IMR-90 (cell line): ENCODE results near the gene VPS25. TPM values are rescaled to one million over a fixed set of nuclear protein-coding genes. Genes with fewer than 3 reads are reported as not detected.
"Not testable (repeated sequence)": the region's sequence is repeated elsewhere in the genome, so short reads cannot be mapped to it uniquely, and the experiment has no call there.

Source experiments
- ATAC-seq: fragments of 200-7000 bp; cut with Tn5 transposase; 2 replicates; pipeline ENCODE4 v1.9.1; 2020; ENCODE audit warnings: low read depth, mild to moderate bottlenecking, moderate library complexity
- BruUV-seq: library from RNA; stranded (reverse); fragments of 400-500 nt; replicated peaks from 2 replicates; lab custom pipeline; 2021; lab: Mats Ljungman, UMichigan
- CTCF ChIA-PET: fragments of 300-600 bp; formaldehyde crosslinking; extraction: SDS; loops from one replicate; lab custom pipeline; 2021; ENCODE audit warnings: antibody characterized with exemption; lab: Yijun Ruan, JAX
- POLR2A ChIA-PET: fragments of 300-600 bp; sonication (Branson Sonifier 250); formaldehyde crosslinking; loops from one replicate; lab custom pipeline; 2022; ENCODE audit warnings: antibody characterized with exemption; ENCODE audit not compliant: unreplicated experiment; lab: Charles Lee
- DNase-seq: peaks from one replicate; pipeline ENCODE4 v3.0.0; 2013
- H2AFZ ChIP-seq: replicated peaks from 2 replicates; pipeline ENCODE3; 2013; ENCODE audit warnings: low read length, mild to moderate bottlenecking; ENCODE audit not compliant: poor library complexity
- H2AK5ac ChIP-seq: 2 replicates; pipeline ENCODE4 v1.6.1; 2013; ENCODE audit warnings: low read depth, low read length, inconsistent platforms
- H2AK9ac ChIP-seq: replicated peaks from 2 replicates; pipeline ENCODE3; 2013; ENCODE audit warnings: mild to moderate bottlenecking, low read depth, low read length, moderate library complexity; ENCODE audit not compliant: poor library complexity
- H2BK120ac ChIP-seq: 2 replicates; pipeline ENCODE4 v1.6.1; 2013; ENCODE audit warnings: low read depth, low read length, inconsistent platforms
- H2BK15ac ChIP-seq: 3 replicates; pipeline ENCODE4 v1.6.1; 2013; ENCODE audit warnings: low read depth, low read length, inconsistent platforms
- H2BK20ac ChIP-seq: 2 replicates; pipeline ENCODE4 v1.6.1; 2013; ENCODE audit warnings: low read depth, mild to moderate bottlenecking, inconsistent platforms, low read length, moderate library complexity
- H2BK5ac ChIP-seq: 2 replicates; pipeline ENCODE4 v1.6.1; 2013; ENCODE audit warnings: mild to moderate bottlenecking, low read depth, low read length, inconsistent platforms; ENCODE audit not compliant: poor library complexity, severe bottlenecking
- H3K14ac ChIP-seq: replicated peaks from 2 replicates; pipeline ENCODE4 v1.6.1; 2013; ENCODE audit warnings: low read depth, low read length, inconsistent platforms
- H3K18ac ChIP-seq: 2 replicates; pipeline ENCODE4 v1.6.1; 2013; ENCODE audit warnings: low read depth, low read length, control low read depth
- H3K23ac ChIP-seq: 2 replicates; pipeline ENCODE4 v1.6.1; 2013; ENCODE audit warnings: low read depth, low read length, inconsistent platforms
- H3K27ac ChIP-seq: 2 replicates; pipeline ENCODE4 v1.5.1; 2013; ENCODE audit warnings: mild to moderate bottlenecking, control low read depth, low read length; ENCODE audit not compliant: insufficient read depth
- H3K27me3 ChIP-seq: 2 replicates; pipeline ENCODE4 v1.6.1; 2013; ENCODE audit warnings: low read length; ENCODE audit not compliant: control insufficient read depth, insufficient read depth
- H3K36me3 ChIP-seq: 2 replicates; pipeline ENCODE4 v1.6.1; 2013; ENCODE audit warnings: low read length, mixed read lengths; ENCODE audit not compliant: control insufficient read depth, insufficient read depth
- H3K4ac ChIP-seq: 2 replicates; pipeline ENCODE4 v1.6.1; 2013; ENCODE audit warnings: low read depth, low read length, inconsistent platforms
- H3K4me1 ChIP-seq: 2 replicates; pipeline ENCODE4 v1.6.1; 2013; ENCODE audit warnings: low read length, mixed read lengths; ENCODE audit not compliant: control insufficient read depth, insufficient read depth
- H3K4me2 ChIP-seq: 2 replicates; pipeline ENCODE4 v1.6.1; 2013; ENCODE audit warnings: low read depth, mild to moderate bottlenecking, control low read depth, low read length, moderate library complexity
- H3K4me3 ChIP-seq: 2 replicates; pipeline ENCODE4 v1.5.1; 2013; ENCODE audit warnings: low read depth, mild to moderate bottlenecking, control low read depth, low read length, moderate library complexity; ENCODE audit not compliant: insufficient read depth
- H3K56ac ChIP-seq: 2 replicates; pipeline ENCODE4 v1.6.1; 2013; ENCODE audit warnings: low read length, inconsistent platforms; ENCODE audit not compliant: insufficient read depth; ENCODE audit errors: extremely low read depth
- H3K79me1 ChIP-seq, 2 experiments: 2 replicates each; pipeline ENCODE4 v1.6.1; 2013; ENCODE audit warnings: low read length in 2 of 2, inconsistent platforms in 1 of 2, low read depth in 1 of 2
- H3K9ac ChIP-seq: 2 replicates; pipeline ENCODE4 v1.6.1; 2013; ENCODE audit warnings: low read depth, low read length, control low read depth
- H3K9me1 ChIP-seq: 2 replicates; pipeline ENCODE4 v1.6.1; 2013; ENCODE audit warnings: low read length, inconsistent platforms; ENCODE audit not compliant: insufficient read depth
- H3K9me3 ChIP-seq: 2 replicates; pipeline ENCODE4 v1.6.1; 2013; ENCODE audit warnings: low read length; ENCODE audit not compliant: control insufficient read depth, insufficient read depth
- H4K20me1 ChIP-seq: 2 replicates; pipeline ENCODE4 v1.6.1; 2013; ENCODE audit warnings: low read length, inconsistent platforms; ENCODE audit not compliant: insufficient read depth
- H4K5ac ChIP-seq: 2 replicates; pipeline ENCODE4 v1.6.1; 2013; ENCODE audit warnings: mild to moderate bottlenecking, low read depth, low read length, control low read depth
- H4K8ac ChIP-seq, 2 experiments: 2 replicates each; pipeline ENCODE4 v1.6.1; 2013; ENCODE audit warnings: low read depth in 2 of 2, low read length in 2 of 2, control low read depth in 1 of 2, inconsistent platforms in 1 of 2
- H4K91ac ChIP-seq: 2 replicates; pipeline ENCODE4 v1.6.1; 2013; ENCODE audit warnings: low read depth, low read length, inconsistent platforms; ENCODE audit not compliant: insufficient read depth
- CEBPB ChIP-seq: IDR thresholded peaks from 2 replicates; pipeline ENCODE4 v1.6.1; 2012; ENCODE audit warnings: low read depth, low read length, improper control_type of control experiment
- FOS ChIP-seq: fragments of 150-350 bp; IDR thresholded peaks from 2 replicates; pipeline ENCODE4 v1.6.1; 2016; ENCODE audit warnings: low read depth, low read length
- MAFK ChIP-seq: IDR thresholded peaks from 2 replicates; pipeline ENCODE4 v1.6.1; 2012; ENCODE audit warnings: low read depth, low read length, improper control_type of control experiment
- POLR2A ChIP-seq: IDR thresholded peaks from 2 replicates; pipeline ENCODE4 v1.6.1; 2012; ENCODE audit warnings: mild to moderate bottlenecking, low read depth, low read length
- RAD21 ChIP-seq: IDR thresholded peaks from 2 replicates; pipeline ENCODE4 v1.6.1; 2012; ENCODE audit warnings: low read length, improper control_type of control experiment
- RCOR1 ChIP-seq: IDR thresholded peaks from 2 replicates; pipeline ENCODE4 v1.6.1; 2012; ENCODE audit warnings: mild to moderate bottlenecking, low read length, improper control_type of control experiment; ENCODE audit not compliant: insufficient replicate concordance
- SMC3 ChIP-seq: fragments of 150-350 bp; IDR thresholded peaks from 2 replicates; pipeline ENCODE4 v1.6.1; 2016; ENCODE audit warnings: low read depth, mild to moderate bottlenecking, antibody characterized with exemption, low read length, moderate library complexity
- WGBS, 2 experiments: methylation state at CpG; one replicate each; pipeline versions ENCODE4 v1.1.5 to v1.1.7; 2013; ENCODE audit warnings: missing lambda C conversion rate in 2 of 2; ENCODE audit not compliant: insufficient read length in 1 of 2; ENCODE audit errors: extremely low coverage in 2 of 2; 5-methylcytosine and 5-hydroxymethylcytosine counted together
- dilution Hi-C: fragments of 300-500 bp; cut with HindIII; formaldehyde crosslinking; loops from one replicate; pipeline ENCODE4 v1.14.3; 2018; ENCODE audit warnings: low sequenced_read_pairs; ENCODE audit not compliant: unreplicated experiment
- in situ Hi-C: fragments of 300-500 bp; cut with MboI; formaldehyde crosslinking; loops from 3 replicates; pipeline ENCODE4 v1.14.3; 2019; ENCODE audit warnings: low sequenced_read_pairs, inconsistent platforms, mixed read lengths
- intact Hi-C: fragments of 100-400 bp; cut with micrococcal nuclease; formaldehyde crosslinking; loops from 2 replicates; pipeline ENCODE4 v1.10.0; 2022
- polyA plus RNA-seq, 3 experiments: library from polyadenylated mRNA; depleted of rRNA; stranded (reverse); fragments of >200 nt; gene quantifications; 2 replicates each; pipeline ENCODE4 v1.2.3, GENCODE V29; 2012; ENCODE audit warnings: low replicate concordance in 1 of 3
- total RNA-seq: library from RNA; depleted of rRNA; stranded (reverse); fragments of >200 nt; gene quantifications from 2 replicates; pipeline ENCODE4 v1.2.3, GENCODE V29; 2012

The VPS25 gene
- total and polyA plus RNA-seq, 2 of the 4 experiments (the other 2 are of a cell fraction) = 71.3 to 130 TPM

DNA sequence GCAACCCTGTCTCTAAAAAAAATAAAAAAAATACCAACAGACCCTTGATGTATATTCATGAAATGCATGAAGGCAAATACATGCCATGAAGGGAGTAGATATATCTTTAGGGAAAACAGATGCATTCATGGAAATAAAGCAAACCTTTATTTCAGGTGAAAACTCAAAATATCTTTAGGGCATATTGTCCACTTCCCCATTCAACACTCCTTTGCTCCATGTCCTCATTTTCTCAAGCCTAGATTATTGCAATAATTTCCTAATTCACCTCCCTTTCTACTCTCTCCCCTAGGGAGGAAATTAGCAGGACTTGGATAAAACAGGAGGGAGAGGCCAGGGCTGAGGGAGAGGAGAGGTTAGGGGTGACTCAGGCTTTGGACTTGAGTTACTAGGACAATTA lies 5.7 kb upstream of the VPS25 start:
- no peak overlapping the region for H3K14ac ChIP-seq
- no peak overlapping the region for H3K4ac ChIP-seq
- no peak overlapping the region for H4K91ac ChIP-seq
- no peak overlapping the region for H3K18ac ChIP-seq
- H3K36me3 ChIP-seq = no peaks in the 10 kb centered on the region
- no peak for ATAC-seq
- no peak overlapping the region for H2BK5ac ChIP-seq
- POLR2A ChIA-PET = no interaction called here
- no peak overlapping the region for H3K4me2 ChIP-seq
- H2AK9ac ChIP-seq = no peak overlapping the region
- intact Hi-C loops (no loop called here), in situ Hi-C loops (no loop called here), dilution Hi-C loops (no loop called here)
- H3K23ac ChIP-seq = no peak overlapping the region
- H4K20me1 ChIP-seq = no peaks in the 10 kb centered on the region
- H2AFZ ChIP-seq = no peak overlapping the region
- DNase-seq = no peak
- no peaks in the 10 kb centered on the region for H3K4me1 ChIP-seq
- H2BK20ac ChIP-seq = no peak overlapping the region
- H2AK5ac ChIP-seq = no peak overlapping the region
- no peak overlapping the region for H3K56ac ChIP-seq
- no peak overlapping the region for H3K27ac ChIP-seq
- TF ChIP-seq SMC3 = no peak
- no peak for TF ChIP-seq CEBPB
- TF ChIP-seq POLR2A = no peak
- no peak for TF ChIP-seq RAD21
- TF ChIP-seq FOS = no peak
- TF ChIP-seq MAFK = no peak
- no peak for TF ChIP-seq RCOR1
- H3K27me3 ChIP-seq = peaks cover 1% of the 10 kb centered on the region; the same call in 1 of the 2 replicates
- no peak overlapping the region for H4K5ac ChIP-seq
- CTCF ChIA-PET = no interaction called here
- no peak overlapping the region for H3K9ac ChIP-seq
- no peaks in the 10 kb centered on the region for H3K9me1 ChIP-seq
- no peak overlapping the region for H4K8ac ChIP-seq
- no peaks in the 10 kb centered on the region; a peak in 1 of 4 replicates for H3K79me1 ChIP-seq
- BruUV-seq = no TSS peak
- H3K4me3 ChIP-seq = no peak overlapping the region
- no peak overlapping the region for H2BK15ac ChIP-seq
- no peak overlapping the region for H2BK120ac ChIP-seq
- H3K9me3 ChIP-seq = no peaks in the 10 kb centered on the region

DNA sequence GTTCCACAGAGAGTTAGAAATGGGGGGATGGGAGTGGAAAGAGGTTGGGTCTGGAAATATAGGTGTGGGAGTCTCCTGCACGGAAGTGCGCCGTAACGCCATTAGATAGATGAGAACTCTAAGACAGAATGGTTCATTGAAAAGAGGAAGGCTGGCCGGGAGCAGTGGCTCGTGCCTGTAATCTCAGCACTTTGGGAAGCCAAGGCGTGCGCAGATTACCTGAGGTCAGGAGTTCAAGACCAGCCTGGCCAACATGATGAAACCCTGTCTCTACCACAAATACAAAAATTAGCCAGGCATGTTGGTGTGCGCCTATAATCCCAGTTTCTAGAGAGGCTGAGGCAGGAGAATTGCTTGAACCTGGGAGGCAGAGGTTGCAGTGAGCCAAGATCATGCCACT lies 5.2 kb upstream of the VPS25 start:
- H3K9me3 ChIP-seq, H2AK9ac ChIP-seq, H2BK5ac ChIP-seq, H3K4ac ChIP-seq, intact Hi-C loops, H3K9me1 ChIP-seq, H2AK5ac ChIP-seq, BruUV-seq, H4K20me1 ChIP-seq, H3K36me3 ChIP-seq, H3K4me3 ChIP-seq, H2AFZ ChIP-seq, H3K79me1 ChIP-seq, ATAC-seq, H2BK15ac ChIP-seq, H3K9ac ChIP-seq, H3K27ac ChIP-seq, H3K23ac ChIP-seq, H3K56ac ChIP-seq, H3K18ac ChIP-seq, H4K8ac ChIP-seq, H4K91ac ChIP-seq, DNase-seq, H3K14ac ChIP-seq, H3K4me1 ChIP-seq, H3K27me3 ChIP-seq, POLR2A ChIA-PET, in situ Hi-C loops, H4K5ac ChIP-seq, H2BK20ac ChIP-seq, CTCF ChIA-PET, H3K4me2 ChIP-seq, H2BK120ac ChIP-seq, dilution Hi-C loops: not testable (repeated sequence)
- WGBS, 2 experiments = 92% methylated on average over 2 of the region's 9 CpGs; no CpG with 5 or more reads in 1 of the 2 experiments
